Measurements from ENCODE around the gene CREM.
"Not testable (repeated sequence)": the region's sequence is repeated elsewhere in the genome, so short reads cannot be mapped to it uniquely, and the experiment has no call there.

The CREM gene

DNA sequence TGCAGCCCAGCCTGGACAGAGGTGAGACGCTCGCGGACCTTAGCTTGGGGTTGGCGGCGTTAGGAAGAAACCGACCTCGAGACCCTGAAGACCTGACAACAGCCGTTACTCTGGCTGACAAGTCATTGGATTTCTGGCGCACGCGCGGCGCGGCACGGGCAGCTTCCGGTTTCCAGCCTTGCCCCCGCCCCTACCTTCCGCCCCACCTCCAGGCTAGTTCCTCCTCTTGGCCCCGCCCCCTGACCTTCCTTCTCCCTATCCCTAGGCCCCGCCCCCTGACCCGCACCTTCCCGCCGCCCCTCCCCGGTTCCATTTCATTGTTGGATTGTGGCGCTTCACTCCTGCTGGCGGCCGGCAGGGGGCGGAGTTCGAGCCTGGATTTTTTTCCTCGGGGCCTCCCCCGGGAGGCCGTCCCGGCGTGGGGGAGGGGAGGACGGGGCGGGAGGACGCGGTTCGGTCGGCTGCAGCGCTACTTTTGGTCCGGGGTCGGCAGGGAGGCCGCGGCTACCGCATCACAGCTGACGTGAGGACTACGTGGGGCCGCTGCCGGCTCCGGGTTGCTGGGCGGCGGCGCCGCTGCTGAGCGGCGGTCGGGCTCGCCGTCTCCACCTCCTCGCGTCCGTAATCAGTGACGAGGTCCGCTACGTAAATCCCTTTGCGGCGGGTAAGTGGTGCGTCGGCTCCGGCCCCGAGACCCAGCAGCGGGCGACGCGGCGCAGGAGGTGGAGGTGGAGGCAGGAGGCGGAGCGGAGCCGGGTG lies at the start of gene CREM:
Gene CREM, plus strand, starts transcription at position 317 of the 759 bp plus-strand sequence. CDS start 10,990 bp downstream, outside the sequence.
- in situ Hi-C loops (cut with HindIII; ENCODE audit: low pct_unique_long_range_greater_than_20kb, low sequenced_read_pairs): no loop called here
- peak; percentile 82 to 95 for DNase-seq (ENCODE audit: low read depth in 1 of 2, low spot score in 1 of 2)
- TF ChIP-seq JUND (IDR thresholded peaks at IDR 0.05; ENCODE audit: low read depth): no peak

DNA sequence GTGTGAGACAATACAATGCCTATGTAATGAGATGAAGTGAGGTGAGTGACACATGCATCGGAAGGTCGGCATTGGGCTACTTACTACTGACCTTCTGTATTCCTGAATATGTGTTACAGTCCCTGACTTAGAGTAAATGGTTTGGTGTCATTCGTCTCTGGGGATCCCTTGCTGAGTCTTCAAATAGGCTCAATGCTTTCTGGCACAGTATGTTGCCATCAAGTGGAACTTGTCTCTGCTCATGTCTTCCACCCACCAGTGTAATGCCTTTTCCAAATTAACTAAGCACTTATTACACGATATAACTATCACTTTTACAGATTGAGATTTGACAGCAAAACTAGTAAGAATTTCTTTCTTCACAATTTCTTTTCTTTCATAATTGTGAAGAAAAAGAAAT lies 47.4 kb upstream of the CREM start:
- in situ Hi-C loops (cut with HindIII; ENCODE audit: low pct_unique_long_range_greater_than_20kb, low sequenced_read_pairs): no loop called here

GRCh38 chr10:35079763-35080162 lies 46.9 kb upstream of the CREM start:
- DNase-seq (ENCODE audit: low read depth in 1 of 2, low spot score in 1 of 2): no peak
- TF ChIP-seq JUND (IDR thresholded peaks at IDR 0.05; ENCODE audit: low read depth): no peak
- in situ Hi-C loops (cut with HindIII; ENCODE audit: low pct_unique_long_range_greater_than_20kb, low sequenced_read_pairs): no loop called here

More for the DNA sequence above, 47.4 kb upstream of the CREM start:
- TF ChIP-seq JUND (IDR thresholded peaks at IDR 0.05; ENCODE audit: low read depth): no peak
- no peak for DNase-seq (ENCODE audit: low read depth in 1 of 2, low spot score in 1 of 2)

GRCh38 chr10:35080261-35080660 lies 46.4 kb upstream of the CREM start:
- DNase-seq (ENCODE audit: low read depth in 1 of 2, low spot score in 1 of 2); in situ Hi-C loops (cut with HindIII; ENCODE audit: low pct_unique_long_range_greater_than_20kb, low sequenced_read_pairs): not testable (repeated sequence)

DNA sequence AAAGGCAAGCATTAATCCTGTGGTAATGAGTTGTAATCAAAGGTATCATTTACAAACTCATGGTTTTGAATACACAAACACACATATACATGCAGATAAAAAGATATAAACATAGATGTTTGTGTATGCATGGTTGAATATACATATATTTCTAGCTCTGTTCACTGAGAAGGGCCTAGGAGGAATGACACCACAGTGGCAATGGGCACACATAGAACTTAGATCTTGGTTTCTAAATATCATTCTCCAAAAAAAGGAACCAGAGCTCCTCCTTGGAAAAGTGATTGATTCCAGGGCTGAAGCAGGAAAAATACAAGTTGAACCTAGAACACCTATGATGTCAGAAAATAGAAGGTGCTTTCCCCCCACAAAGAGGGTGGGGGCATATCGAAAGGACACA lies 43.4 kb upstream of the CREM start:
- no peak for DNase-seq (ENCODE audit: low read depth in 1 of 2, low spot score in 1 of 2)
- in situ Hi-C loops (cut with HindIII; ENCODE audit: low pct_unique_long_range_greater_than_20kb, low sequenced_read_pairs): no loop called here
- TF ChIP-seq JUND (IDR thresholded peaks at IDR 0.05; ENCODE audit: low read depth): no peak

- DNase-seq (ENCODE audit: low read depth in 1 of 2, low spot score in 1 of 2): peak; percentile 2 to 6
- no peak for TF ChIP-seq JUND (IDR thresholded peaks at IDR 0.05; ENCODE audit: low read depth)
- in situ Hi-C loops (cut with HindIII; ENCODE audit: low pct_unique_long_range_greater_than_20kb, low sequenced_read_pairs): no loop called here
Observed at GRCh38 chr10:35089611-35090161, 37.0 kb upstream of the CREM start.

DNA sequence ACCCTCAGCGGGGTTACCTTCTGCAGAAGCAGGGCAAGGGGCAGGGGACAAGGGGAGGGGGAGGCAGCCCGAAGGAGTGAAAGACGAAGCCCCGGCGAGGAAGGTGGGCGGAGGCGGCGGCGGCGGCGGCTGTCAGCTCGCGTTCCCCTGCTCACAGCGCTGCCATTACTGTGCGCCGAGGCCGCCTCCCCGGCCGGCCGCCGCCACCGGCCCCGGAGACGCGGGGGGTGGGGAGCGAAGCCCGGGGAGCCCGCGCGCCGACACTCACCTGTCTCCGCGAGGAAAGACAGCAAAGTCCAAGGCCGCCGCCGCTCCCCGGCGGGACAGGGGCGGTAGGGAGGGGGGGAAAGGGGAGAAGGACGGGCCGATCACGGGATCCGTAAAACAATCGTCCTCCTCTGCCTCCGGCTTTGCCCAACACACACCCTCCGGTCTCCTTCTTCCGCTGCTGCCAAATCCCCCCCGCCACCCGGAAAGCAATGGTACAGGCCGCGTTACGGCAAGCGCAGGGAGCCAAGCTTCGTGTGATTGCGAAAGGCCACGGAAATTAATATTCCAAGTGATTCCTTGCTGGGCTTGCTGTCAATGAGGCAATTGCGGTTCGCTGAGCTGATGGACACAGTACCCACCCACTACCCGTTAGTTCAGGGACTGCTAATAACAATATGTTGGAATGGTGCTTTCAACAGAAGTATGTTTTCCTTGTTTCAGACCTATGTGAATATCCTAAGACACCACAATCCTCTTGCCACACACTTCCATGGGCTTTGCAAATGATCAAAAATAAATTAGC lies 36.3 kb upstream of the CREM start, which contains the start of gene CUL2:
Gene CUL2, minus strand, starts transcription at position 180 of the 793 bp plus-strand sequence. CDS start 19,024 bp downstream, outside the sequence.
- TF ChIP-seq JUND (IDR thresholded peaks at IDR 0.05; ENCODE audit: low read depth): no peak
- in situ Hi-C loops (cut with HindIII; ENCODE audit: low pct_unique_long_range_greater_than_20kb, low sequenced_read_pairs): no loop called here
- DNase-seq (ENCODE audit: low read depth in 1 of 2, low spot score in 1 of 2): peak; percentile 64 to 94

GRCh38 chr10:35091994-35092790 lies 34.5 kb upstream of the CREM start:
- no peak for TF ChIP-seq JUND (IDR thresholded peaks at IDR 0.05; ENCODE audit: low read depth)
- in situ Hi-C loops (cut with HindIII; ENCODE audit: low pct_unique_long_range_greater_than_20kb, low sequenced_read_pairs): no loop called here
- DNase-seq (ENCODE audit: low read depth in 1 of 2, low spot score in 1 of 2): no peak

DNA sequence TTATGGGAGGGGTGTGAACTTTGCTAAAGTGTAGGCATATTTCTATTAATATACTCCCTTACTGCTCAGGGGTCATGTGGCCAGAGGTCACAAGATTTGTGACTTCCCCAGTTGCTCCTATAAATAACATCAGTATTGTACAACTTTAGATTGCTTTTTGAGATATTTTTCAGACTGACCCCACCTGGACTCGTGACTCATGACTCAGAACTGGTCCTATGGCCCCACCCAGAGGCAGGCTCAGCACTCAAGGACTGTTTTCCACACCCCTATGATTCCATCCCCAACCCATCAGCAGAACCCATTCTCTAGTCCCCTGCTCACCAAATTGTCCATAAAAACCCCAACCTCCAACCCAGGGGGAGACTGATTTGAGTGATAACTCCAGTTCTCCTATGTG lies 33.8 kb upstream of the CREM start:
- in situ Hi-C loops (cut with HindIII; ENCODE audit: low pct_unique_long_range_greater_than_20kb, low sequenced_read_pairs): no loop called here
- DNase-seq (ENCODE audit: low read depth in 1 of 2, low spot score in 1 of 2): no peak
- TF ChIP-seq JUND (IDR thresholded peaks at IDR 0.05; ENCODE audit: low read depth): no peak

GRCh38 chr10:35096312-35096711 lies 30.3 kb upstream of the CREM start:
- in situ Hi-C loops (cut with HindIII; ENCODE audit: low pct_unique_long_range_greater_than_20kb, low sequenced_read_pairs): no loop called here
- TF ChIP-seq JUND (IDR thresholded peaks at IDR 0.05; ENCODE audit: low read depth): no peak
- DNase-seq (ENCODE audit: low read depth in 1 of 2, low spot score in 1 of 2): no peak

DNA sequence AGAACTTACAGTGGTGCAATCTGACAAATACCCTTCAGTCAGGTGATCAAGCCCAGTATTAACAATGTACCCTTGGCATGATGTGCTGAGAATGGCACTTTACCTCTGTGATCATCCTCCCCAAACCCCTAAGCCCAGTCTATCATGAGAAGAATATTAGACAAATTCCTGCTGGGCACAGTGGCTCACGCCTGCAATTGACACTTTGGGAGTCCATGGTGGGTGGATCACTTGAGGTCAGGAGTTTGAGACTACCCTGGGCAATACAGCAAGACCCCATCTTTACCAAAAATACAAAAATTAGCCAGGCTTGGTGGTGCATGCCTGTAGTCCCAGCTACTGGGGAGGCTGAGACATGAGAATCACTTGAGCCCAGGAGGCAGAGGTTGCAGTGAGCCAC lies 29.1 kb upstream of the CREM start:
- no peak for TF ChIP-seq JUND (IDR thresholded peaks at IDR 0.05; ENCODE audit: low read depth)
- in situ Hi-C loops (cut with HindIII; ENCODE audit: low pct_unique_long_range_greater_than_20kb, low sequenced_read_pairs): no loop called here
- no peak for DNase-seq (ENCODE audit: low read depth in 1 of 2, low spot score in 1 of 2)

GRCh38 chr10:35103882-35104281 lies 22.8 kb upstream of the CREM start:
- no peak for TF ChIP-seq JUND (IDR thresholded peaks at IDR 0.05; ENCODE audit: low read depth)
- in situ Hi-C loops (cut with HindIII; ENCODE audit: low pct_unique_long_range_greater_than_20kb, low sequenced_read_pairs): no loop called here
- no peak for DNase-seq (ENCODE audit: low read depth in 1 of 2, low spot score in 1 of 2)

Measured in T47D (cell line).